GM12892 (cell line): ENCODE results near the gene C19orf44.

Experiments
- POLR2A ChIP-seq: IDR thresholded peaks from 2 replicates; pipeline ENCODE4 v1.6.1; 2011; ENCODE audit warnings: low read depth, low read length, control low read depth
- POLR2AphosphoS5 ChIP-seq: IDR thresholded peaks from 2 replicates; pipeline ENCODE4 v1.6.1; 2011; ENCODE audit warnings: low read depth, low read length, control low read depth
- TAF1 ChIP-seq: IDR thresholded peaks from 2 replicates; pipeline ENCODE4 v1.6.1; 2011; ENCODE audit warnings: low read depth, mild to moderate bottlenecking, control low read depth, low read length, borderline replicate concordance

DNA sequence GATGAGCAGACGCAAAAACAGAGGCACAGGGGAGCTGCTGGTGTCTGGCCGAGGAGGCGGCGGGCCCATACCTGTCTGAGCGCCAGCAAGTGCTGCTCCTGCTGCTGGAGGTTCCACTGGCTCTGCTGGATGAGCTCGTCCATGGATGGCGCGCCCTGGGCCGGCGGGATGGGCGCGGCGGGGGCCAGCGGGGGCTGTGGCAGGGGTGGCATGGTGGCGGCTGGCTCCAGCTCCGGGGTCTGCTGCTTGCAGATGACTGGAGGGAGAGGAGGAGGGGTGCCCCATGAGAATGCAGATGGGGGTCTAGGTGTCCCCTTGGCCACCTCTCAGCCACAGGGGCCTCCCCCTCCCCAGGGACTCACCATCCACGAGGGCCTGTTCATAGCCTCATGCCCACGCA, 39.2 kb downstream of the C19orf44 start:
- TF ChIP-seq POLR2A (no peak), POLR2AphosphoS5 (no peak), TAF1 (no peak)
